H9 (cell line): ENCODE data around the gene INTS7. TPM values are rescaled to one million over a fixed set of nuclear protein-coding genes. Genes with fewer than 3 reads are reported as not detected.

ENCODE experiments used
- DNase-seq: peaks from one replicate; pipeline ENCODE4 v3.0.0-alpha.2; 2017
- H2AFZ ChIP-seq: one replicate; pipeline ENCODE4 v1.6.1; 2013; ENCODE audit warnings: mild to moderate bottlenecking, low read length, control low read depth, moderate library complexity
- H2AK5ac ChIP-seq: 2 replicates; pipeline ENCODE4 v1.6.1; 2013; ENCODE audit warnings: low read length, control low read depth, mixed read lengths; ENCODE audit not compliant: insufficient read length
- H2BK120ac ChIP-seq: one replicate; pipeline ENCODE4 v1.6.1; 2013; ENCODE audit warnings: low read depth, mild to moderate bottlenecking, low read length, control low read depth, inconsistent platforms; ENCODE audit not compliant: poor library complexity, severe bottlenecking
- H2BK12ac ChIP-seq: 2 replicates; pipeline ENCODE4 v1.6.1; 2013; ENCODE audit warnings: low read length, control low read depth, mixed read lengths, low read depth; ENCODE audit not compliant: insufficient read length
- H2BK15ac ChIP-seq: 2 replicates; pipeline ENCODE4 v1.6.1; 2013; ENCODE audit warnings: low read depth, low read length, control low read depth
- H2BK20ac ChIP-seq: one replicate; pipeline ENCODE4 v1.6.1; 2013; ENCODE audit warnings: low read depth, mild to moderate bottlenecking, low read length, control low read depth, inconsistent platforms; ENCODE audit not compliant: poor library complexity, severe bottlenecking
- H2BK5ac ChIP-seq: 2 replicates; pipeline ENCODE4 v1.6.1; 2013; ENCODE audit warnings: low read length, control low read depth, mixed read lengths; ENCODE audit not compliant: insufficient read length
- H3K14ac ChIP-seq: 2 replicates; pipeline ENCODE4 v1.6.1; 2013; ENCODE audit warnings: low read length, control low read depth; ENCODE audit not compliant: insufficient read depth
- H3K18ac ChIP-seq: 2 replicates; pipeline ENCODE4 v1.6.1; 2013; ENCODE audit warnings: low read depth, mild to moderate bottlenecking, mixed read lengths, low read length, control low read depth; ENCODE audit not compliant: insufficient read length
- H3K23ac ChIP-seq: 2 replicates; pipeline ENCODE4 v1.6.1; 2013; ENCODE audit warnings: low read length, control low read depth, mixed read lengths, low read depth; ENCODE audit not compliant: insufficient read length
- H3K23me2 ChIP-seq: 2 replicates; pipeline ENCODE4 v1.6.1; 2013; ENCODE audit warnings: low read depth, mild to moderate bottlenecking, mixed read lengths, low read length, control low read depth; ENCODE audit not compliant: insufficient read length, poor library complexity, severe bottlenecking
- H3K27ac ChIP-seq: 2 replicates; pipeline ENCODE4 v1.5.1; 2013; ENCODE audit warnings: low read length, control low read depth, mixed read lengths, low read depth; ENCODE audit not compliant: insufficient read length
- H3K27me3 ChIP-seq: 2 replicates; pipeline ENCODE4 v1.6.1; 2013; ENCODE audit warnings: low read length, control low read depth, inconsistent platforms; ENCODE audit not compliant: insufficient read depth
- H3K4ac ChIP-seq: 2 replicates; pipeline ENCODE4 v1.6.1; 2013; ENCODE audit warnings: low read depth, mild to moderate bottlenecking, control low read depth, inconsistent platforms, low read length, moderate library complexity
- H3K4me1 ChIP-seq: 2 replicates; pipeline ENCODE4 v1.6.1; 2013; ENCODE audit warnings: low read length, control low read depth, inconsistent platforms; ENCODE audit not compliant: insufficient read depth
- H3K4me2 ChIP-seq: 2 replicates; pipeline ENCODE4 v1.6.1; 2013; ENCODE audit warnings: low read length, control low read depth, mixed read lengths; ENCODE audit not compliant: insufficient read length, insufficient read depth
- H3K56ac ChIP-seq: 2 replicates; pipeline ENCODE4 v1.6.1; 2013; ENCODE audit warnings: low read depth, mild to moderate bottlenecking, mixed read lengths, low read length, control low read depth; ENCODE audit not compliant: insufficient read length
- H3K79me1 ChIP-seq: 2 replicates; pipeline ENCODE4 v1.6.1; 2013; ENCODE audit warnings: low read depth, mild to moderate bottlenecking, moderate library complexity, low read length, control low read depth, inconsistent platforms; ENCODE audit not compliant: insufficient read depth, poor library complexity, severe bottlenecking
- H3K79me2 ChIP-seq: 2 replicates; pipeline ENCODE4 v1.6.1; 2013; ENCODE audit warnings: low read length, control low read depth, inconsistent platforms; ENCODE audit not compliant: insufficient read depth
- H3K9ac ChIP-seq: 2 replicates; pipeline ENCODE4 v1.6.1; 2013; ENCODE audit warnings: low read length, control low read depth, mixed read lengths; ENCODE audit not compliant: insufficient read length; ENCODE audit errors: extremely low read depth
- H3K9me3 ChIP-seq: one replicate; pipeline ENCODE4 v1.6.1; 2013; ENCODE audit warnings: low read depth, low read length, inconsistent platforms; ENCODE audit not compliant: control insufficient read depth
- H3T11ph ChIP-seq: one replicate; pipeline ENCODE4 v1.6.1; 2013; ENCODE audit warnings: mild to moderate bottlenecking, low read length, control low read depth, inconsistent platforms
- H4K20me1 ChIP-seq: one replicate; pipeline ENCODE4 v1.6.1; 2013; ENCODE audit not compliant: control insufficient read depth, insufficient read length, insufficient read depth
- H4K5ac ChIP-seq: 2 replicates; pipeline ENCODE4 v1.6.1; 2013; ENCODE audit warnings: low read depth, mild to moderate bottlenecking, mixed read lengths, low read length, control low read depth; ENCODE audit not compliant: insufficient read length
- H4K8ac ChIP-seq: replicated peaks from 2 replicates; pipeline ENCODE4 v1.6.1; 2013; ENCODE audit warnings: low read length, control low read depth, mixed read lengths, low read depth; ENCODE audit not compliant: insufficient read length
- H4K91ac ChIP-seq: 2 replicates; pipeline ENCODE4 v1.6.1; 2013; ENCODE audit warnings: low read depth, mild to moderate bottlenecking, moderate library complexity, mixed read lengths, low read length, control low read depth; ENCODE audit not compliant: insufficient read length
- H3K27ac Mint-ChIP-seq, 3 experiments: 2 replicates in 2 of 3; 3 replicates in 1 of 3; pipeline ENCODE4 v1.8.0; 2020 to 2021; ENCODE audit warnings: mixed read lengths in 3 of 3, mild to moderate bottlenecking in 1 of 3, moderate library complexity in 1 of 3
- H3K27me3 Mint-ChIP-seq: 2 replicates; pipeline ENCODE4 v1.8.0; 2021; ENCODE audit warnings: low read depth, mild to moderate bottlenecking, moderate library complexity, mixed read lengths
- H3K36me3 Mint-ChIP-seq, 3 experiments: 2 replicates in 2 of 3; 3 replicates in 1 of 3; pipeline ENCODE4 v1.8.0; 2020 to 2021; ENCODE audit warnings: low read depth in 3 of 3, mixed read lengths in 3 of 3; ENCODE audit not compliant: insufficient read depth in 1 of 3
- H3K4me1 Mint-ChIP-seq, 2 experiments: 2 replicates each; pipeline ENCODE4 v1.8.0; 2020; ENCODE audit warnings: mixed read lengths in 2 of 2
- H3K4me3 Mint-ChIP-seq, 2 experiments: 2 replicates in 1 of 2; 3 replicates in 1 of 2; pipeline ENCODE4 v1.8.0; 2020 to 2021; ENCODE audit warnings: mild to moderate bottlenecking in 2 of 2, mixed read lengths in 2 of 2, moderate library complexity in 1 of 2
- H3K9me3 Mint-ChIP-seq, 2 experiments: 2 replicates in 1 of 2; 3 replicates in 1 of 2; pipeline ENCODE4 v1.8.0; 2020; ENCODE audit warnings: mild to moderate bottlenecking in 2 of 2, mixed read lengths in 2 of 2, moderate library complexity in 1 of 2
- CTCF ChIP-seq: fragments of 200-600 bp; sonication (generic); conservative IDR thresholded peaks from 3 replicates; pipeline ENCODE4 v1.8.0; 2021; ENCODE audit warnings: antibody characterized with exemption, mild to moderate bottlenecking
- WGBS: extraction: QIAGEN DNeasy Blood & Tissue Kit; methylation state at CpG from one replicate; pipeline ENCODE4 v1.1.7; 2013; ENCODE audit warnings: missing lambda C conversion rate, low lambda C conversion rate, mixed read lengths; ENCODE audit not compliant: insufficient read length; ENCODE audit errors: extremely low coverage; 5-methylcytosine and 5-hydroxymethylcytosine counted together
- total RNA-seq: library from RNA; stranded (reverse); gene quantifications from 2 replicates; pipeline ENCODE4 v1.2.1, GENCODE V29; 2021

INTS7 gene
- total RNA-seq, 1 experiment from 2014 or later, result 32.3 TPM

- H3K9me3 ChIP-seq, result no peaks in the 10 kb centered on the region
- H3K4me3 Mint-ChIP-seq, result no peak overlapping the region
- no peak overlapping the region for H2BK120ac ChIP-seq
- H3K27me3 ChIP-seq, result no peaks in the 10 kb centered on the region
- no peak for DNase-seq
- no peak overlapping the region for H3K23ac ChIP-seq
- WGBS, result no CpG with 5 or more reads among the region's 9 CpGs
- no peak overlapping the region for H3K27ac ChIP-seq
- H3K18ac ChIP-seq, result no peak overlapping the region
- no peaks in the 10 kb centered on the region for H3K79me1 ChIP-seq
- no peak overlapping the region for H3K56ac ChIP-seq
- TF ChIP-seq CTCF, result no peak
- no peak overlapping the region for H3K9ac ChIP-seq
- H3K14ac ChIP-seq, result no peak overlapping the region
- H3K23me2 ChIP-seq, result no peaks in the 10 kb centered on the region
- no peak overlapping the region for H3K27ac Mint-ChIP-seq
- H2BK12ac ChIP-seq, result no peak overlapping the region
- no peak overlapping the region for H4K8ac ChIP-seq
- no peak overlapping the region for H4K91ac ChIP-seq
- H2BK5ac ChIP-seq, result no peak overlapping the region
- H3K36me3 Mint-ChIP-seq, result no peaks in the 10 kb centered on the region; a peak in 1 of 7 replicates
- H4K5ac ChIP-seq, result no peak overlapping the region
- no peak overlapping the region for H2BK15ac ChIP-seq
- H2BK20ac ChIP-seq, result no peak overlapping the region
- no peak overlapping the region for H3K4me2 ChIP-seq
- H3K79me2 ChIP-seq, result no peaks in the 10 kb centered on the region
- no peak overlapping the region for H2AFZ ChIP-seq
- H2AK5ac ChIP-seq, result no peak overlapping the region
- no peaks in the 10 kb centered on the region; the same call in 1 of the 2 replicates for H3K27me3 Mint-ChIP-seq
- no peak overlapping the region for H3K4ac ChIP-seq
- H3K4me1 ChIP-seq, result peaks cover 9% of the 10 kb centered on the region
- no peaks in the 10 kb centered on the region for H3K9me3 Mint-ChIP-seq
- H4K20me1 ChIP-seq, result no peaks in the 10 kb centered on the region
- H3T11ph ChIP-seq, result no peak overlapping the region
- H3K4me1 Mint-ChIP-seq, result peaks cover 38 to 40% of the 10 kb centered on the region in 2 experiments
Observed at GRCh38 chr1:211932231-211932932, 103.0 kb downstream of the INTS7 start.
